GM23338 (cell line): ENCODE measurements around the gene PSMD6. TPM values are rescaled to one million over a fixed set of nuclear protein-coding genes. Genes with fewer than 3 reads are reported as not detected.

Experiments used
- ATAC-seq: fragments of 200-7000 bp; cut with Tn5 transposase; 3 replicates; pipeline ENCODE4 v1.9.1; 2020
- DNase-seq: peaks from one replicate; pipeline ENCODE4 v3.0.0-alpha.2; 2015; ENCODE audit warnings: low spot score
- H2AFZ ChIP-seq: fragments of 200-600 bp; sonication (generic); 2 replicates; pipeline ENCODE4 v1.8.0; 2016; ENCODE audit warnings: antibody characterized with exemption, mild to moderate bottlenecking, moderate library complexity
- H3F3A ChIP-seq: fragments of 200-600 bp; sonication (generic); replicated peaks from 2 replicates; pipeline ENCODE4 v1.8.0; 2017; ENCODE audit warnings: antibody characterized with exemption, mixed run types, low read depth
- H3K27ac ChIP-seq: fragments of 200-600 bp; sonication (generic); 2 replicates; pipeline ENCODE4 v1.6.1; 2016; ENCODE audit warnings: low read depth
- H3K27me3 ChIP-seq: fragments of 200-600 bp; sonication (generic); 2 replicates; pipeline ENCODE4 v1.8.0; 2016; ENCODE audit warnings: mild to moderate bottlenecking, mixed run types, moderate library complexity; ENCODE audit not compliant: insufficient read depth
- H3K36me3 ChIP-seq: fragments of 200-600 bp; sonication (generic); 2 replicates; pipeline ENCODE4 v1.8.0; 2016; ENCODE audit warnings: mild to moderate bottlenecking; ENCODE audit not compliant: insufficient read depth
- H3K4me1 ChIP-seq: fragments of 200-600 bp; sonication (generic); 2 replicates; pipeline ENCODE4 v1.8.0; 2016; ENCODE audit warnings: mild to moderate bottlenecking, moderate library complexity; ENCODE audit not compliant: insufficient read depth
- H3K4me2 ChIP-seq: fragments of 200-600 bp; sonication (generic); 2 replicates; pipeline ENCODE4 v1.7.1; 2017; ENCODE audit warnings: mixed run types
- H3K4me3 ChIP-seq: fragments of 200-600 bp; sonication (generic); 2 replicates; pipeline ENCODE4 v1.6.1; 2016; ENCODE audit warnings: mixed run types
- H3K79me2 ChIP-seq: fragments of 200-600 bp; sonication (generic); replicated peaks from 2 replicates; pipeline ENCODE4 v1.8.0; 2017; ENCODE audit warnings: mild to moderate bottlenecking; ENCODE audit not compliant: insufficient read depth
- H3K9me2 ChIP-seq: fragments of 200-600 bp; sonication (generic); 2 replicates; pipeline ENCODE4 v1.8.0; 2017; ENCODE audit not compliant: insufficient read depth
- H4K20me1 ChIP-seq: fragments of 200-600 bp; sonication (generic); replicated peaks from 2 replicates; pipeline ENCODE4 v1.8.0; 2017; ENCODE audit warnings: mild to moderate bottlenecking; ENCODE audit not compliant: insufficient read depth
- H3K27ac Mint-ChIP-seq: 2 replicates; pipeline ENCODE4 v1.8.0; 2020; ENCODE audit warnings: inconsistent platforms, mild to moderate bottlenecking, moderate library complexity, mixed read lengths
- H3K27me3 Mint-ChIP-seq: 3 replicates; pipeline ENCODE4 v1.8.0; 2022; ENCODE audit warnings: low read depth, mild to moderate bottlenecking, moderate library complexity, mixed read lengths, inconsistent platforms; ENCODE audit not compliant: insufficient read depth, poor library complexity
- H3K36me3 Mint-ChIP-seq: 3 replicates; pipeline ENCODE4 v1.8.0; 2021; ENCODE audit warnings: low read depth, mild to moderate bottlenecking, inconsistent platforms, moderate library complexity, mixed read lengths
- H3K4me1 Mint-ChIP-seq: 3 replicates; pipeline ENCODE4 v1.8.0; 2020; ENCODE audit warnings: mild to moderate bottlenecking, inconsistent platforms, mixed read lengths
- H3K4me3 Mint-ChIP-seq: 3 replicates; pipeline ENCODE4 v1.8.0; 2021; ENCODE audit warnings: moderate library complexity, mild to moderate bottlenecking, inconsistent platforms, mixed read lengths
- H3K9me3 Mint-ChIP-seq: 3 replicates; pipeline ENCODE4 v1.8.0; 2020; ENCODE audit warnings: moderate library complexity, mild to moderate bottlenecking, inconsistent platforms, mixed read lengths
- CREB1 ChIP-seq: fragments of 250-450 bp; sonication (Bioruptor Pico); IDR thresholded peaks from 2 replicates; pipeline ENCODE4 v1.5.0; 2020; ENCODE audit warnings: low read depth, mild to moderate bottlenecking, moderate library complexity
- CTCF ChIP-seq, 2 experiments: fragments of 200-600 bp in 1 of 2; sonication (generic) in 1 of 2; conservative IDR thresholded peaks; 2 replicates each; pipeline versions ENCODE4 v1.5.1 to v1.6.1; 2016 to 2017; ENCODE audit warnings: antibody characterized with exemption in 2 of 2, low read depth in 2 of 2, mild to moderate bottlenecking in 2 of 2, moderate library complexity in 1 of 2
- ETS1 ChIP-seq: IDR thresholded peaks from 2 replicates; pipeline ENCODE4 v1.6.1; 2016; ENCODE audit warnings: antibody characterized with exemption
- EZH2 ChIP-seq: fragments of 200-600 bp; sonication (generic); IDR thresholded peaks from one replicate; pipeline ENCODE4 v1.8.0; 2017; ENCODE audit warnings: antibody characterized with exemption, mild to moderate bottlenecking, low read depth; ENCODE audit not compliant: unreplicated experiment
- EZH2phosphoT487 ChIP-seq: fragments of 200-600 bp; sonication (generic); IDR thresholded peaks from one replicate; pipeline ENCODE4 v1.8.1; 2018; ENCODE audit warnings: antibody characterized with exemption; ENCODE audit not compliant: unreplicated experiment
- JUNB ChIP-seq: IDR thresholded peaks from one replicate; pipeline ENCODE4 v1.6.1; 2016; ENCODE audit warnings: antibody characterized with exemption; ENCODE audit not compliant: unreplicated experiment
- NANOG ChIP-seq: IDR thresholded peaks from 2 replicates; pipeline ENCODE4 v1.6.1; 2016; ENCODE audit warnings: antibody characterized with exemption, borderline replicate concordance
- POLR2AphosphoS5 ChIP-seq: IDR thresholded peaks from 2 replicates; pipeline ENCODE4 v1.6.1; 2016; ENCODE audit warnings: antibody characterized with exemption, low read depth
- STAT1 ChIP-seq: IDR thresholded peaks from one replicate; pipeline ENCODE4 v1.6.1; 2016; ENCODE audit warnings: antibody characterized with exemption; ENCODE audit not compliant: unreplicated experiment
- ZNF114 ChIP-seq: fragments of 250-450 bp; sonication (Bioruptor Pico); IDR thresholded peaks from 2 replicates; pipeline ENCODE4 v1.5.0; 2020; ENCODE audit warnings: mild to moderate bottlenecking, moderate library complexity
- ZNF331 ChIP-seq: fragments of 250-450 bp; sonication (Bioruptor Pico); IDR thresholded peaks from 2 replicates; pipeline ENCODE4 v1.5.0; 2020; ENCODE audit warnings: low read depth, mild to moderate bottlenecking, moderate library complexity
- polyA plus RNA-seq: library from polyadenylated mRNA; unstranded; fragments of >200 nt; fragmentation: Nextera tagmentation; extraction: Ambion mirVana; gene quantifications from 2 replicates; pipeline ENCODE4 v1.2.1, GENCODE V29; 2016
- total RNA-seq: library from RNA; depleted of rRNA; stranded (reverse); fragments of >200 nt; shearing (Covaris generic); gene quantifications from 2 replicates; pipeline ENCODE4 v1.2.3, GENCODE V29; 2014

Gene PSMD6
- total and polyA plus RNA-seq, 2 experiments from 2014 or later, result 98.1 to 205 TPM

DNA sequence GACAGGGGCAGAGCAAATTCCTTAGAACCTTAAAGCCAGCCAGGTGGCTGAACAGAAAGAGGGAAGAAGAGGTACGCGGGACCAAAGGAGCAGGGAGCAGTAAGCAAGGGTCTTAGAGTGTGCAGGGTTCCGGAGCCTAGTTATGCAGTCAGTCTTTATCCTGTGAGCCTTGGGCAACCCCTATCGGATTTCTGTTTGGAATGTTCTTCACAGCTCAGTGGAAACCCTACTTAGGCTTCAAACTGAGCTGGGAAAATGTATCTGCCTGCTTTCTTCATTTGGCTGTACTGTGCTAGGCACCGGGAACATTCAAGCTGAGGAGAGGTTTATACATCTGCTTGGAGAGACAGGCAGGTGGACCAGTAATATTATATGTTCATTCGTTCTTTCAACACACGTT is 37.1 kb downstream of the PSMD6 start:
- H3K4me3 Mint-ChIP-seq, result no peak overlapping the region
- Histone ChIP-seq H3K27ac (no peak overlapping the region), H3K36me3 (no peaks in the 10 kb centered on the region)

GRCh38 chr3:63984391-63984790 is 38.9 kb downstream of the PSMD6 start:
- H3K4me1 Mint-ChIP-seq, result 0 out of 3 replicates have a peak, but pooled peaks cover 6% of the 10 kb centered on the region
- no peaks in the 10 kb centered on the region for H3K27me3 ChIP-seq
- DNase-seq, result no peak
- no peak overlapping the region for H3K4me3 ChIP-seq
- H3K79me2 ChIP-seq, result no peaks in the 10 kb centered on the region
- no peaks in the 10 kb centered on the region for H3K9me2 ChIP-seq
- H3K27ac Mint-ChIP-seq, result no peak overlapping the region
- H3K27me3 Mint-ChIP-seq, result peaks cover 2% of the 10 kb centered on the region
- H3K36me3 Mint-ChIP-seq, result peaks cover 14% of the 10 kb centered on the region; the same call in 2 of the 3 replicates
- no peak overlapping the region for H2AFZ ChIP-seq
- H3K9me3 Mint-ChIP-seq, result no peaks in the 10 kb centered on the region
- ATAC-seq, result no peak
- no peak overlapping the region for H3K4me2 ChIP-seq
- H3K4me3 Mint-ChIP-seq, result no peak overlapping the region
- no peaks in the 10 kb centered on the region for H3K36me3 ChIP-seq
- H3K27ac ChIP-seq, result no peak overlapping the region
- H4K20me1 ChIP-seq, result 0 out of 2 replicates have a peak, but pooled peaks cover 4% of the 10 kb centered on the region
- H3K4me1 ChIP-seq, result no peaks in the 10 kb centered on the region
- no peaks in the 10 kb centered on the region for H3F3A ChIP-seq
- TF ChIP-seq CTCF (conservative IDR thresholded peaks at IDR 0.05; ENCODE audit: low read depth in 2 of 2) (no peak), JUNB (no peak), NANOG (no peak), ETS1 (no peak), CREB1 (CRISPR knock-in tag) (no peak), EZH2phosphoT487 (no peak), ZNF114 (CRISPR knock-in tag) (no peak), STAT1 (no peak), POLR2AphosphoS5 (no peak), ZNF331 (no peak)

More for the DNA sequence above, 37.1 kb downstream of the PSMD6 start:
- no peak for TF ChIP-seq STAT1
- TF ChIP-seq ZNF331, result no peak
- no peak for TF ChIP-seq ZNF114 (CRISPR knock-in tag)
- TF ChIP-seq NANOG, result no peak
- no peak for TF ChIP-seq EZH2phosphoT487
- no peak for TF ChIP-seq POLR2AphosphoS5
- TF ChIP-seq CTCF (conservative IDR thresholded peaks at IDR 0.05; ENCODE audit: low read depth in 2 of 2), result no peak
- TF ChIP-seq JUNB, result no peak
- no peak for TF ChIP-seq CREB1 (CRISPR knock-in tag)
- TF ChIP-seq EZH2, result no peak
- no peaks in the 10 kb centered on the region for H3K79me2 ChIP-seq
- no peaks in the 10 kb centered on the region for H3K27me3 ChIP-seq
- DNase-seq, result no peak
- no peaks in the 10 kb centered on the region for H3K9me3 Mint-ChIP-seq
- 0 out of 2 replicates have a peak, but pooled peaks cover 4% of the 10 kb centered on the region for H4K20me1 ChIP-seq
- peaks cover 25% of the 10 kb centered on the region for H3K36me3 Mint-ChIP-seq
- H3F3A ChIP-seq, result no peaks in the 10 kb centered on the region
- H2AFZ ChIP-seq, result no peak overlapping the region
- H3K9me2 ChIP-seq, result no peaks in the 10 kb centered on the region
- no peak overlapping the region for H3K4me2 ChIP-seq
- H3K27me3 Mint-ChIP-seq, result no peaks in the 10 kb centered on the region
- H3K4me3 ChIP-seq, result no peak overlapping the region
- ATAC-seq, result peak; percentile 46
- 0 out of 2 replicates have a peak overlapping the region, but pooled peaks have one; percentile 28 for H3K27ac Mint-ChIP-seq
- H3K4me1 Mint-ChIP-seq, result 0 out of 3 replicates have a peak, but pooled peaks cover 6% of the 10 kb centered on the region
- no peaks in the 10 kb centered on the region for H3K4me1 ChIP-seq
